ENCODE data around the gene CLDN5. TPM values are rescaled to one million over a fixed set of nuclear protein-coding genes. Genes with fewer than 3 reads are reported as not detected.

Gene CLDN5
- polyA plus RNA-seq, 4 donors = 20.4 to 51.8 (median 33.8) TPM

DNA sequence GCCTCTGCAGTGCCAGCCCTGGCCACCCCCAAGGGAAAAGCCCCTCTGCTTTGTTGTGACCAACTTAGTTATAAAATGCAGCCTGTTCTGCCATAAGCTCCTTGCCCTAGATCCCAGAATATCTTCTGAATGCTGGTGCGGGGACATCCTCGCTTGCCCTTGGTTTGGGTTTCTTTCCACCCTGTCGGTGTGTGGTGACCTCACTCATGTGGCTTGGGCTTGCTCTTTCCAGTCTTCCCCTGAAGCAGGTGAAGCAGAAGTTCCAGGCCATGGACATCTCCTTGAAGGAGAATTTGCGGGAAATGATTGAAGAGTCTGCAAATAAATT, 16.7 kb downstream of the CLDN5 start:
- DNase-seq (ENCODE audit: low read depth in 4 of 4, low spot score in 2 of 4) = no peak

- no peak for DNase-seq (ENCODE audit: low read depth in 4 of 4, low spot score in 2 of 4)
These were observed 18.0 kb downstream of the CLDN5 start for GRCh38 chr22:19506212-19506611.

GRCh38 chr22:19505735-19506126, 18.5 kb downstream of the CLDN5 start:
- DNase-seq (ENCODE audit: low read depth in 4 of 4, low spot score in 2 of 4) = no peak

DNA sequence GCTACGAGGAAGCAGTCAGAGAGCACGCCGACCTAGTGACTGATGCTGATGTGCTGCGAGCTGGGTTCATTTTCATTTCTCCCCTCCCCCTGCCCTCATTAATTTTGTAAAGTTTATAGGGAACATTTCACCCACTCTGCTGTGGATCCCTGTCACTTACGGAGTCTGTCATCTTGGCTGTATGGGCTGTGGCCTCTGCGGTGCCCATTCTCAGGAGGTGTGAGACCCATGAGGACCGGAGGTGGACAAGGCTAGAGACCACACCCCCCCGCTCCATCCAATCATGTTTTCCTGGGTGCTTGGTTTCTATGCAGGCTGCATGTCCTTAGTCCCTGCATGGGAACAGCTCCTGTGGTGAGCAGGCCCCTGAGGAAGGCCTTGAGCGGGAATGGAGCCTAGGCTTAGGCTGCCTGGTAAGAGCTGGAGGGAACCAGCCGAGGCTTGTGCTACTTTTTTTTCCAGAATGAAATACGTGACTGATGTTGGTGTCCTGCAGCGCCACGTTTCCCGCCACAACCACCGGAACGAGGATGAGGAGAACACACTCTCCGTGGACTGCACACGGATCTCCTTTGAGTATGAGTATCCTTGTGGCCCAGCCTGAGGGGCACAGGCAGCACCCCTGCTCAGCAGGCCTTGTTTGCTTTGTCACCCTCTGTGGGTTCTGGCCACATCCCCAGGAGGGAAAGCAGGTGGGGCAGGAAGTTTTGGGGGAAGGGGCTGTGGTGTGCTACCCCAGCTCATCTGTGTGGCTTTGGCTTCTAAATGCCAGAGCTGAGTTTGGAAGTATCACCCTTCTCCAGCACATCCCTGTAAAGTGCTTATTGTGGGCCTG, 19.1 kb downstream of the CLDN5 start:
- no peak for DNase-seq (ENCODE audit: low read depth in 4 of 4, low spot score in 2 of 4)

DNA sequence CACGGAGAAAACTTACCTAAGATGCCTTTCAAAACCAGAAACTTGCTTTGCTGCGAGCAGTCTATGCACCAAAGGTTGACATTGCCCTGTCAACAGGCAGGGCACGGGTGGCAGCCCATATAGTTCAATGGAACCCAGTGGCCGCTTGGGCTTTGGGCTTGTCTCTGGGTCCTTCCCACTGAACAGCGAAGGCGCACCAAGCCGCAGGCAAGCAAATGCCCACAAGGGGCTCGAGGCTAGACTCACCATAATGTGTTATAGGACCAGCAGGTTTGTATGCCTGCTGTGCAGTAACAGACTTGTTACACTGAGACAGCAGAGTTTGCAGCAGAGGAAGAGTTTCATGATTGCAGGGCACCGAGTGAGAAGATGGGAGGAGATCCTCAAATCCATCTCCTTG, 20.3 kb downstream of the CLDN5 start:
- no peak for DNase-seq (ENCODE audit: low read depth in 4 of 4, low spot score in 2 of 4)

GRCh38 chr22:19503367-19503766, 20.8 kb downstream of the CLDN5 start:
- DNase-seq (ENCODE audit: low read depth in 4 of 4, low spot score in 2 of 4) = no peak

GRCh38 chr22:19501897-19502447, 22.2 kb downstream of the CLDN5 start:
- DNase-seq (ENCODE audit: low read depth in 4 of 4, low spot score in 2 of 4) = no peak

DNA sequence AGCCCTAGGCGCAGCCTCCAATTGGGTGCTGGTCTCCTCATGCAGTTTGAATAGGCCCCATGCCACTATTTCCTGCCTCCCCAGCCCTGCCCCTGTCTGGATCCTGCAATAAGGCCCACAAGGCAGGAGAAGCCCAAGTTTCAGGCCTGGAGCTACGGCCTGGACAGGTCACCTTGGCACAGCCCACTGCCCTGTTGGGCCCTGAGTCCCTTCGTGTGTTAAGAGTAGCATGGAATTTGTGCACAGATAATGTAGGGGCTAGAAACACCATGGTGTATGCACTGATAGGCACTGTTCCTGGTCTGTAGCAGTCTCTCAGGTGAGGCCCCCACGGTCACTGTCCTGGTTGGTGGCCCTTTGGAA, 24.3 kb downstream of the CLDN5 start:
- DNase-seq (ENCODE audit: low read depth in 4 of 4, low spot score in 2 of 4) = no peak

DNA sequence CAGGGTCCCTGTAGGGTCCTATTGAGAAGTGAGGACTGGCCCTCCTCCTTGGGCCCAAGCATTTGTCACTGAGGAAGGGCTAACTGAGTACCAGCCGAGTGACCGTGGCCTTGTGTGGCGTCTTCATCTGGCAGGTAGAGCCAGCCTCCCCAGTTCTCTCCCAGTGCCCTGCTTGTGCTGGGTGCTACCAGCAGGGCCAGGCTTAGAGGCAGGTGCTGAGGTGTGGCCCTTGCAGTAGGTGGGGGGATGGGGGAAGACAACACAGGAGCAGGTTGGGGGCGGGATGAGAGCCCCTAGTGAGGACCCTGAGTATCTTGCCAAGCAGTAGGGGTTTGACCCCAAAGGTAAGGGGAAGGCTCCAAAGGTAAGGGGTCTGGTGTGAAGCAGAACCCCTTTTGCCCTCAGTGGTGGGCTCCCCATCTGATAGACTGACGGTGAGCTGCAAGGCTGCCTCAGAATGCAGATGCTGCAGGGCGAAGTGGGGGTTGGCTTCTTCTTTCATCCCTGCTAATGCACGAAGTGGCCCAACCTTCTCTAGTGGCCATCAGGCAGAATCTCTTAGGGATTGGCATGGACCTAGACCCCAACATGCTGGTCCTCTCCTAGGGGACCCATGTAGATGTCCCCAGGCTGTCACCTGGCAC, 24.9 kb downstream of the CLDN5 start:
- DNase-seq (ENCODE audit: low read depth in 4 of 4, low spot score in 2 of 4) = no peak

GRCh38 chr22:19498866-19499190, 25.4 kb downstream of the CLDN5 start:
- DNase-seq (ENCODE audit: low read depth in 4 of 4, low spot score in 2 of 4) = no peak

DNA sequence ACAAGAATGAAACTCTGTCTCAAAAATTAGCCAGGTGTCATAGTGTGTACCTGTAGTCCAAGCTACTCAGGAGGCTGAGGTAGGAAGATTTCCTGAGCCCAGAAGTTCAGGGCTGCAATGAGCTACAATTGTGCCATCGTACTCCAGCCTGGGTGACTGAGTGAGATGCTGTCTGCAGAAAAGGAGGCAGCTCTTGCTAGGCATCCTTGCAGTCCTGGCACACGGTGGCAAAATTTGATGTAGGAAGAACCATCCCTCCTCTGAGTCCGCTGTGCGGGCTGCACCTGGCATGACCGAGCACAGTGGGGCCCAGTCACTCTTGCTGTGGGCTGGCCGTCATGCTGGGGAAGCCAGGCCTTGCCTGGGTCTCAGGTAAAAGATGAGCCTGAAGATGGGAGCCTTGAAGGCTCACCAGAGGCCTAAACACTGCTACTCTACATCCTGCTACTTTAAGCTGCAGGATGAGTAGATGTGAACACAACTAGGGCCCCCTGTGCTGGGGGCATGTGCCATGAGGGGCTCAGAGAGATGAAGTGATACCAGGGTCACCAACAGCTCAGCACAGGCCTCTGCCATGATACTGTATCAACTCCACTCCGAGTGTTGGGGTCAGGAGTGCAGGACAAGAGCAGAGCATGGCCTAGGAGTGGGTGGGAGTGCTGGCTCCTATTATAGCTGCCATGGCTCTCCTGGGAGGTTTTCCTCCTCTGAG, 25.9 kb downstream of the CLDN5 start:
- DNase-seq (ENCODE audit: low read depth in 4 of 4, low spot score in 2 of 4) = no peak

DNA sequence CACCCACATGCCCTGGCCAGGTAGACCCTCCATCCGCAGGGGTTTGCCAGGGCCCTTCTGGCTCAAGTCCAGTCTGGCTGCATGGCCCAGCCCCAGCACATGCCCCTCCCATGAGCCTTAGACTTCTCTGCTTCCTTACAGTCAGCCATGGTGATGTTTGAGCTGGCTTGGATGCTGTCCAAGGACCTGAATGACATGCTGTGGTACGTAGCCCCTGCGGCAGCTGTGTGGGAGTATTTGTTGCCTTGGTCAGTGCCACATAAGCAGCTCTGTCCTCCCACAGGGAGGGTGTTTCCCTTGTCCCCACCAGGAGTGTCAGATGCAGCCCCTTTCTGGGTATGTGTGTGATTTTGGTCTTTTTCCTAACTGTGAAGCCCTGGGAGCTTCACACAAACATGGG, 27.0 kb downstream of the CLDN5 start:
- DNase-seq (ENCODE audit: low read depth in 4 of 4, low spot score in 2 of 4) = no peak

GRCh38 chr22:19496324-19496630, 27.9 kb downstream of the CLDN5 start:
- no peak for DNase-seq (ENCODE audit: low read depth in 4 of 4, low spot score in 2 of 4)

DNA sequence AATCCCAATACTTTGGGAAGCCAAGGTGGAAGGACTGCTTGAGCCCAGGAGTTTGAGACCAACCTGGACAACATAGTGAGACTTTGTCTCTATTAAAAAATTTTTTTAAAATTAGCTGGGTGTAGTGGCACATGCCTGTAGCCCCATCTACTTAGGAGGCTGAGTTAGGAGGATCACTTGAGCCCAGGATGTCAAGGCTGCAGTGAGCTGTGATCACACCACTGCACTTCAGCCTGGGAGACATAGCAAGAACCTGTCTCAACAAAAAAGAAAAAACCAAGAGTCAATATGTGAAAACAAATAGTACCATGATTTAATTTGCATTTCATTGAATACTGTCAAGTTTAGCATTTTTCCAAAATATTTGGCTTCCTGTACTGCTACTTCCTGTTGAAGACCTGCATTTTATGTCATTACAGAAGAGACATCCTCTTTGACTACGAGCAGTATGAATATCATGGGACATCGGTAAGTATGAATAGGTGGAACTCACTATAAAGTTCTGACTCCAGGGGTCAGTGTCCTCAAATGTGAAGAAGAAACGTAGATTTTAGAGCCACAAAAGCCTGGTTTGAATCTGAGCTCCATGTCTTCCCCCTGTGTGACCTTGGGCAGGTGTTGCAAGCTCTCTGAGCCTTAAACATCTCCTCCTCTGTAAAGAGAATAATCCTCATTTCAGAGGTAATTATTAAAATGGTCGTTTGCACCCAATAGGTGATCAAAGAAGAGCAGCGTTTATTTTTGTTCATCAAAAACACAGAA, 28.5 kb downstream of the CLDN5 start:
- DNase-seq (ENCODE audit: low read depth in 4 of 4, low spot score in 2 of 4) = no peak

- no peak for DNase-seq (ENCODE audit: low read depth in 4 of 4, low spot score in 2 of 4)
These were observed 29.5 kb downstream of the CLDN5 start for GRCh38 chr22:19494676-19495173.

- no peak for DNase-seq (ENCODE audit: low read depth in 4 of 4, low spot score in 2 of 4)
These were observed 30.1 kb downstream of the CLDN5 start for GRCh38 chr22:19494001-19494560.

DNA sequence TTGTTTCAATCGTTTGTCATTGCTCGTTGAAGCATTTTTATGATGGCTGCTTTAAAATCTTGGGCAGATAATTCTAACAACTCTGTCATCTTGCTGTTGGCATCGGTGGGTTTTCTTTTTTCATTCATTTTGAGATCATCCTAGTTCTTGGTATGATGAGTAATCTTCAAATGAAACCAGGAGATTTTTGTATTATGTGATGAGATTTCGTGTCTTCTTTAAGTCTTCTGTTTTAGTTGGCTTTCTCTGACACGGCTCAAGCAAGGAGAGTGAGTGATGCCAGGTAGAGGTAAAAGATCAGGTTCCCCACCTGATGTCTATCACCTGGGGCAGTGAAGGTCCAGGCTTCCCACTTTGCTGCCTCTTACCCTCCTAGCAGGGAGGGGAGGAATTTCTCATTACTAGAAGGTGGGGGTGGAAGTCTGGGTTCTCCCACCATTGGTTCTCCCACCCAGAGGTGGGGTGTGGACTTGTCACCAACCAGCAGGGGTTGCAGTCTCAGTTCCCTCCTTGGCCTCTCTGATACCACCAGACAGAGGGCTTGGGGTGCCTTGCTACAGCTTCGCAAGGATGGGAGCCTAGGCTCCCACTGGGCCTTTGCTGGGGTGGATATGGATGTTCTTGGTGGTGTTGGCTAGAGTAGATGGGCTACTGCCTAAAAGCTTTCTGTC, 31.6 kb downstream of the CLDN5 start:
- no peak for DNase-seq (ENCODE audit: low read depth in 4 of 4, low spot score in 2 of 4)

GRCh38 chr22:19490628-19491230, 33.5 kb downstream of the CLDN5 start:
- no peak for DNase-seq (ENCODE audit: low read depth in 4 of 4, low spot score in 2 of 4)
